Astrocyte of the hippocampus (primary cell): ENCODE measurements around the gene ZFP1.

Experiments
- DNase-seq: peaks from one replicate; pipeline ENCODE4 v3.0.0; 2011; ENCODE audit warnings: low read depth, low spot score

Gene ZFP1

GRCh38 chr16:75113541-75114121 lies 34.7 kb upstream of the ZFP1 start:
- no peak for DNase-seq

GRCh38 chr16:75114179-75114945 lies 34.0 kb upstream of the ZFP1 start:
- DNase-seq, result no peak

GRCh38 chr16:75114946-75115825 lies 33.1 kb upstream of the ZFP1 start:
- no peak for DNase-seq

GRCh38 chr16:75116081-75116910 lies 32.0 kb upstream of the ZFP1 start, which contains the start of gene LDHD:
LDHD (minus strand) TSS chr16:75116780; CDS start chr16:75116720, 60 bp downstream.
- peak; percentile 55 for DNase-seq

GRCh38 chr16:75116911-75117245 lies 31.4 kb upstream of the ZFP1 start:
- DNase-seq, result no peak

- no peak for DNase-seq
Observed at GRCh38 chr16:75118943-75119539, 29.3 kb upstream of the ZFP1 start.

GRCh38 chr16:75120253-75120652 lies 28.1 kb upstream of the ZFP1 start:
- DNase-seq, result no peak

GRCh38 chr16:75121949-75122568 lies 26.3 kb upstream of the ZFP1 start:
- no peak for DNase-seq

- DNase-seq, result no peak
Observed at GRCh38 chr16:75122609-75123008, 25.7 kb upstream of the ZFP1 start.

GRCh38 chr16:75127713-75128415 lies 20.5 kb upstream of the ZFP1 start:
- DNase-seq, result no peak

- peak; percentile 56 for DNase-seq
Observed at GRCh38 chr16:75129421-75130149, 18.7 kb upstream of the ZFP1 start.

- no peak for DNase-seq
Observed at GRCh38 chr16:75130150-75130771, 18.1 kb upstream of the ZFP1 start.

- no peak for DNase-seq
Observed at GRCh38 chr16:75131081-75131480, 17.2 kb upstream of the ZFP1 start.

GRCh38 chr16:75138233-75138632 lies 10.1 kb upstream of the ZFP1 start:
- no peak for DNase-seq

- DNase-seq, result no peak
Observed at GRCh38 chr16:75138636-75139035, 9.7 kb upstream of the ZFP1 start.

GRCh38 chr16:75139498-75139897 lies 8.8 kb upstream of the ZFP1 start:
- DNase-seq, result no peak

- no peak for DNase-seq
Observed at GRCh38 chr16:75143941-75144340, 4.4 kb upstream of the ZFP1 start.

GRCh38 chr16:75147968-75148310 lies 385 bp upstream of the ZFP1 start:
- no peak for DNase-seq

- DNase-seq, result no peak
Observed at GRCh38 chr16:75151798-75152197, 3.5 kb downstream of the ZFP1 start.
